Tibial nerve (tissue), 3 donors: Measurements from ENCODE around the gene ADD2.

Experiments
- CTCF ChIP-seq, 5 experiments: fragments of 200-600 bp in 3 of 5; fragments of 450-650 bp in 2 of 5; sonication (generic) in 3 of 5; IDR thresholded peaks; one replicate each; pipeline ENCODE4 v1.5.1; 2016 to 2019; ENCODE audit warnings: antibody characterized with exemption in 5 of 5, mild to moderate bottlenecking in 3 of 5, moderate library complexity in 2 of 5
- POLR2A ChIP-seq, 2 donors: fragments of 450-650 bp; IDR thresholded peaks; one replicate each; pipeline ENCODE4 v1.6.1; 2017; ENCODE audit warnings: antibody characterized with exemption in 2 of 2, mild to moderate bottlenecking in 2 of 2, moderate library complexity in 2 of 2

- no peak for TF ChIP-seq CTCF (IDR thresholded peaks at IDR 0.05)
- no peak for TF ChIP-seq POLR2A (IDR thresholded peaks at IDR 0.05)
Observed at GRCh38 chr2:70775141-70775540, 7.1 kb upstream of the ADD2 start.
